GM04504 (cell line): ENCODE measurements around the gene BIK.
"Not testable (repeated sequence)": the region's sequence is repeated elsewhere in the genome, so short reads cannot be mapped to it uniquely, and the experiment has no call there.

Experiments used
- DNase-seq: peaks from one replicate; pipeline ENCODE4 v3.0.0-alpha.2; 2012; ENCODE audit warnings: low read depth

The BIK gene, protein sequence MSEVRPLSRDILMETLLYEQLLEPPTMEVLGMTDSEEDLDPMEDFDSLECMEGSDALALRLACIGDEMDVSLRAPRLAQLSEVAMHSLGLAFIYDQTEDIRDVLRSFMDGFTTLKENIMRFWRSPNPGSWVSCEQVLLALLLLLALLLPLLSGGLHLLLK

DNA sequence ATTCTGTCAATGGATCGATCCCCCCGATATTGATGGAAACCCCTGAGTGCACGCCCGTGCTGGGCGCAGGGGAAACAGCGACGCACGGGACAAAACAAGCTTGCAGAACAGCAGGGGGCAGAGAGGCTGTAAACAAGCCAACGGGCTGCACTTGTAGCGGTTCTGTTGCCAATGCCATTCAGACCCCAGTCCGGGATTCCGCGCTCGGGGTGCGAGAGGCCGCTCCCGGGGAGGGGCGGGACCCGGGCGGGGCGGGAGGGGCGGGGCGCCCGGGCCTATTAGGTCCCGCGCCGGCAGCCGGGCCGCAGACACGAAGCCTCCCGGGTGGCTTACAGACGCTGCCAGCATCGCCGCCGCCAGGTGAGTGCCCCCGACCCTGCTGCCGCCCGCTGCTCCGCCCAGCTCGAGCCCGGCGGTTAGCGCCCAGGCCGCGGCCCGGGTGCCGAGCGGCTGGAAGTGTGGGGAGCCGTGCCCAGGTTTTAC lies at the start of gene BIK:
TSS of gene BIK (plus strand) at position 307 of the 483 bp plus-strand sequence. CDS start 13,273 bp downstream, outside the sequence.
- no peak for DNase-seq

DNA sequence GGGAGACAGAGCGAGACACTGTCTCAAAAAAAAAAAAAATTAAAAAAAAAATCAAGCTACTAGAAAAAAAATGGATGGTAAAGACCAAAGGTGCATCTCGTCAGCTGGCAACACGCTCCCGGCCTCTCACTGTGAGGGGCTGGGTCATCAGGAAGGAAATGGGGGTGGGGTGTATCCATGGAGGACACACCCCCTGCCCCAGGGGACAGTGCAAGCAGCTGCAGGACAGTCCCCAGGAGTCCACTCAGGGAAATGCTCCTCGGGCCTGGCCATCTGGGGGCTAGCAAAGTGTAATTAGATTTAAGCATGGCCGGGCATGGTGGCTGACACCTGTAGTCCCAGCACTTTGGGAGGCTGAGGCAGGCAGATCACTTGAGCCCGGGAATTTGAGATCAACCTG lies 44.4 kb upstream of the BIK start:
- DNase-seq: no peak

DNA sequence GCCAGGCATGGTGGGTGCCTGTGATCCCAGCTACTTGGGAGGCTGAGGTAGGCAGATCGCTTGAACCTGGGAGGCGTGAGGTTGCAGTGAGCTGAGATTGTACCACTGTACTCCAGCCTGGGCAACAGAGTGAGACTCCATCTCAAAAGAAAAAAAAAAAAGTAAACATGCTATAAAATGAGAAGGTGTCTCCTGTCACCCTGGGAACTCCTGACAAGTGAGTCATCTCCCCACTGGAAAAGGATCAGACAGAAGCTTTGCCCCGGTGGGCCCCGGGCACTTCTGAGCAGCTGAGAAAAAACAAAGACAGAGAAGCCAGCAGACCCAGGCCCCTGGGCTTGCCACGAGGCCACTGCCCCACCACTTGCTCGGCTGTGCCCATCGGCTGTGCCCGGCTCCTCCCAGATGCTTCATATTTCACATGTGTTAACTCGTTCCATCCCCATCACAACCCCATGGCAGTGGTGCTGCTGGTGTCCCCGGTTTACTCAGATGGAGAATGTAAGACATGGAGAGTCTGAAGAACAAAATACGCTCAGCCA lies 43.6 kb upstream of the BIK start:
- peak; percentile 61 for DNase-seq

DNA sequence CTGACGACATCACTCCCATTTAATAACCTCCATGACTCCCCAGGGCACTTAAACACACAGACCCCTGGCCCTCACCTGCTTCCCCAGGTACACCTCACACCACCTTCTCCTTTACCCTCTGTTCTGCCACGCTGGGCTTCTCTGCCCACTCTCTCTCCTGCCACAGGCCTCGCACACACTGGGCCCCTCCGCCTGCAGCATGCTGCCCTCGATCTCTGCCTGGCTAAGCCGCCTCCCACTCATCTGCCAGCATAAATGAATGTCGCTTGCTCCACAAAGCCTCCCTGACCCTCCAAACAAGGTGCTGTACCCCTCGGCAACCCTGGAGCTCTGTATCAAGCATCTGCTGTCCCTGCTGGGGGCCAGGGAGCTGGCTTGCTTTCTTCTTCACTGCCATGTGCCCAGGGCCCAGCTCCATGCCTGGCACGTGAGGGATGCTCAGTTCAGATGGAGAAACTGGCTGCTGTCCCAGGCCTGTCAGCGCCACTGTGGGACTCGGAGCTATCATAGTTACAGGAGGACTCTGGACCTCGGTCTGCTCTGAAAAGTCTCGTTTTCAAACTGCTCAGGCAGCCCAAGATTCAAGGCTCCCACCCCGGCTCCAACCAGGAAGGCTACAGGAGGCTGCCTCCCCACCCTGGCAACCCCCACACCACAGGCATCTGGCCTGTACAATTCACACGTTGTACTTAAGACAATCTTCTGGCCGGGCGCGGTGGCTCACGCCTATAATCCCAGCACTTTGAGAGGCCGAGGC lies 33.3 kb upstream of the BIK start:
- DNase-seq: no peak

DNA sequence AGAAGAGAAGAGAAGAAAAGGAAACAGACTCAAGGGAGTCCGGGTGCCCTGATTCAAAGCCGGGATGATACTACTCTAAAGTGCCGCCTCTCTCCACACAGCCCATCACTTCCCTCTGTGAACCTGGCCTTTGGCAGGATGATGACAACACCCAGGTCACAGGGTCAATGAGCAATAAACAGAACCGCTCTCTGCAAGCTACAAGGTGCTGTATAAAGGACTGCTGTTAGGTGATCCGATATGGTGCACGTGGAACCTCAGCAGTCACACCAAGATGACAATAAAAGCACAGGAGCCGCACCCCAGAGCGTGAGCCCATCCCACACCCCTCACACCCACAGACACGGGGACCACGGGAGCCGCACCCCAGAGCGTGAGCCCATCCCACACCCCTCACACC lies 32.0 kb upstream of the BIK start:
- no peak for DNase-seq

DNA sequence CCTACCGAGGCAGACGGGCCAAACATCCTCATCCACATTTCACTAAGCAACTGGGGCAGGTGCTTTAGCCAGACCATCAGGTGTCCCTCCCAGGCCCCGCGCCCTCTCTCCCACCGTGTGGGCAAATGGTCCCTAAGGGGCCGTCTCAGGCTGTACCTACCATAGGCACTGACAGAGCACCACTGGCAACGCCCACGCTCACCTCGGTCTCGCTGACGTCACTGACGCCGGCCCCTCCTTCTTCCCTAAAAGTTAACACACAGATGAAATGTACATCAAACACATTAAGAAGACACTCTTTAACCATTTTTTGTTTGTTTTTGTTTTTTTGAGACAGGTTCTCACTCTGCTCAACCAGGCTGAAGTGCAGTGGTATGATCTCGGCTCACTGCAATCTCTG lies 30.8 kb upstream of the BIK start:
- DNase-seq: no peak

DNA sequence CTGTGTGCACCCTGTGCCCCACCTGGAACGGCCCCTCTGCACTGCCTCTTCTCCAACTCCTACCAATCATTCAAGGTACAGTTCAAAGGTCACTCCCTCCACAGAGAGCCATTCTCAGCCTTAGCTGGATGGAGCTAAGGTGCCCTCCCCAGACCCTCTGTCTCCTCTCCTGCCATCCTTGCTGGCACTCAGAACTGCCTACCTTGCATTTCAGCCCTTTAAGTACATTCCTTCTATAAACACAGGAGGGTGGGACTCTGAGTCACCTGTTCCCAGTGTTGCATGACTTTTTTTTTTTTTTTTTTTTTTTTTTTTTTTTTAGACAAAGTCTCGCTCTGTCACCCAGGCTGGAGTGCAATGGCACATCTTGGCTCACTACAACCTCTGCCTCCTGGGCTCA lies 29.9 kb upstream of the BIK start:
- DNase-seq: no peak

DNA sequence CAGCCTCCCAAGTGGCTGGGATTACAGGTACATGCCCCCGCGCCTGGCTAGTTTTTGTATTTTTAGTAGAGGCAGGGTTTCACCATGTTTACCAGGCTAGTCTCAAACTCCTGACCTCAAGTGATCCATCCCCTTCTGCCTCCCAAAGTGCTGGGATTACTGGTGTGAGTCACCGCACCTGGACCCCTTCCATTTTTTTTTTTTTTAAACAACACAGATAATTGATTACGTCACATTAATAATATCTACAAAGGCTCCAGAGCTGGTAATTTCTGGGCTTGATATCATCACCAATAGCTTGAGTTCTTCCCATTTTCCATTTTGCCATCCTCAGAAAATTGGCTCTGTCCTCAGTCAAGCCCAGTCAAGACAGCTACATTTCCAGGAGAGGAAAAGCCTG lies 28.6 kb upstream of the BIK start:
- DNase-seq: no peak

DNA sequence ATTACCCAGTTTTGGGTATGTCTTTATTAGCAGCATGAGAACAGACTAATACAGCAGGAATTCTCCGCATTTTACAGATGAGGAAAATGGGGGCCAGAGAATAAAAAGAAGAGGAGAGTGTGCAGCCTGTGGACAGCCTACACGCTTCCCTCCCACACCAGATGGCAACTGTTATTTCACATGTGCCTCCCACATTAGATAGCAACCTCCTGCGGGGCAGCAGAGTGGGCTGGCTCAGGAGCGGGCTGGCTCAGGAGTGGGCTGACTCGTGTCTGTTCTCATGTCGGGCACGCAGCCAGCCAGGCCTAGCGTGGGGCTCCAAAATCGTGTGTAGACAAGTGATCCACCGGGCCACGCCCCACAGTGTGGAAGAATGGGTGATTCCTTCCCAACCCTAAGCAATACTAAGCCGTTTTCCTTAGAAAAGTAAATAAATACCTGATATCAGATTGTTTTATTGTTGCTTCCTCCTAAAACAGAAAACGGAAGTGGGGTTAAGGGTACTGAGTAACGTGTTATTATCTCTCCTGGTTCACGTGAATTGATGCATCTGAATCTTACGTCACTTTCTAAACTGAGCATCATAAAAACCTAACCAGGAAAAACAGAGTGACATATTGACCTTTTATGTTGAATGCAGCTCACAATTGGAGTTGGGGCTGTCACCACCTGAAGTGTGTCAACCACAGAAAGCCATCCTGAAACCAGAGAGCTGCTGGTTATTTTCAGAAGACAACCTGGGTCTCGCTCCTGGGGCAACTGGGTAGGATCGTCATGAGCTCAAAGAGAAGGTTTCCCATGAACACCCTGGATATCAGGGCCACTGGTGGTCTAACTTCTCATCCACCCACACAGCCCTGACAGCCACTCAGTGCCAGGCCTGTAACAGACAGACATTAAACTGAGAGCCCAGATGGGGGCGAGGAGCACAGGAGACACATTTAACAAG lies 24.6 kb upstream of the BIK start:
- no peak for DNase-seq

DNA sequence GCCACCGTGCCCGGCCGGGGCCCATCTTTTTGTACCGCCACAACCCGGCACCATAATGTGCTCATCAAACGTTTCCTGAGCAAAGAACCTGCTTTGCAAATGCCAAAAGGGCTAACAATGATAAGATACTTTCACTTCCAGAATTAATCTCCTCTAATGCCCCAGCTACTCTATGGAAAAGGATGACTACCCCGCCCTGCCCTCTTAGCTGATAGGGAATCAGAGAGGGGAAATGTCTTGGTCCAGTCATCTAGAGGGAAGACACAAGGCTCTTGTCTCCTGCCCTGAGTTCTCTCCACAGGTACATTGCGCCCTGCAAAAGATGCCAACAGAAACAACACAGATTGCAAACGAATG lies 21.9 kb upstream of the BIK start:
- DNase-seq: no peak

DNA sequence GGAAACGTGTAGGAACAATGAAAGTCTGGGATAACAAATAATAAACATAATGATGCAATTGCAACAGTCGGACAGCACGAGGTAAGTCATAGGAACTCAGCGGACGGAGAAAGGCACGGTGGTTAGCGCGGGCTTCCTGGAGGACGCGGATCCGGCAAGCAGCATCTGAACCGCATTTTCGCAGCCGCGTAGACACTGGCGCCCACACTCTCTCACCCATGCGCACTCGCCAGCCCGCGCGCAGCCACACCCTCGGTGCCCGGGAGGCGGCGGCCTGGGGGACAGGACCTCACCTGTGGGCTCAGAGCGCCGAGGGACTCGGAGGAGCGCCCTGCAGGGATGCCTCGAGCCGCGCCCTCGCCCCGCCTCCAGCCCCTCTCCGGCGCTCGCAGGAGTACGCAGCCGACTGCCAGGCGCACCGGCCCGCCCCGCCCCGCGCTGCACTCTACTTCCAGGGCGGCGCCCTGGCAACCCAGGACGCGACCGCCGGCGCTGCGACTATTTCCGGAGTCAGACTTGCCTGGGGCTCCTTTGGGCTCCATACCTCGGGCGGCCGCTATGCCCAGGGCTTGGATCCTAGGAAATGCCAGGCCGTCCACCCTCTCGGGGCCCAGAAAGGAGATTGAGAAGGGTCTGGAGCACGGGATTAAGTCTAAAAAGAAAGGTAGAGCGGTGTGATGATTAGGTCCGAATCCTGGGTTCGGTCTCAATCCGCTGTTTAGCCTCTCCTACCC lies 21.4 kb upstream of the BIK start, which contains the start of gene TTLL1:
TSS of gene TTLL1 (minus strand) at position 408 of the 734 bp plus-strand sequence. CDS start 13,805 bp downstream, outside the sequence.
- DNase-seq: peak; percentile 63

DNA sequence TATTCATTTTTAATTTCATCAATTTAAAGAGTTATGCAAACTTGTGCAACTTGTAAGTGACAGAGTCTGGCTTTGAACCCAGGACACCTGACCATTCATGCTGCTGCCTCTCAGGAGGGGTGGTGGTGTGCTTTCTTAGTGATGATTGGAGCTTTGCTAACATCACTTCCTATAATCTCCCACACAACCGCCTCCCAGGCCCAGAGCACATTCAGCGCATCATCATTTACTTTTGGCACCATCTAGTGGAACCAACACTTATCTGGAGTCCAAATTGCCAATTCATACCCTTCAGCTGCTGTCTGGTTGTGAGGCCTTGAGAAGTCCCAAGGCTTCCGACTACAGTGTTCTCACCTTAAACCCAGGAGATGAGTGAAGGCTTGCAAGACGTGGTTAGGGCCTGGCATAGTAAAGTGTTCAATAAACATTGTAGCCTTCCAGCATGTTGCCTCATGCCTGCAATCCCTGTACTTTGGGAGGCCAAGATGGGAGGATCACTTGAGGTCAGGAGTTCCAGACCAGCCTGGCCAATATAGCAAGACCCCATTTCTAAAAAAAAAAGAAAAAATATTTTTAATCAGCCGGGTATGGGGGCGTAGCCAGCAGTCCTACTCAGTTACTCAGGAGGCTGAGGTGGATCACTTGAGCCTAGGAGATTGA lies 20.3 kb upstream of the BIK start:
- peak; percentile 80 for DNase-seq

DNA sequence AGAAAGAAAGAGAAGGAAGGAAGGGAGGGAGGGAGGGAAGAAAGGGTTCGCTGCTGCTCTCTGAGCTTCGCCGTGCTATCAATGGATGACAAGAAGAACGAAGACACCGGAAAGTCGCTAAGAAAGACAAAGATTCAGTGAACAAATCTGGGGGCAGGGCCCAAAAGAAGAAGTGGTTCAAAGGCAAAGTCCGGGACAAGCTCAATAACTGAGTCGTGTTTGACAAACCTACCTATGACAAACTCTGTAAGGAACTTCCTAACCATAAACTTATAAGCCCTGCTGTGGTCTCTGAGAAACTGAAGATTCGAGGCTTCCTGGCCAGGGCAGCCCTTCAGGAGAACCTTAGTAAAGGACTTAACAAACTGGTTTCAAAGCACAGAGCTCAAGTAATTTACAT lies 18.5 kb upstream of the BIK start:
- DNase-seq: no peak

DNA sequence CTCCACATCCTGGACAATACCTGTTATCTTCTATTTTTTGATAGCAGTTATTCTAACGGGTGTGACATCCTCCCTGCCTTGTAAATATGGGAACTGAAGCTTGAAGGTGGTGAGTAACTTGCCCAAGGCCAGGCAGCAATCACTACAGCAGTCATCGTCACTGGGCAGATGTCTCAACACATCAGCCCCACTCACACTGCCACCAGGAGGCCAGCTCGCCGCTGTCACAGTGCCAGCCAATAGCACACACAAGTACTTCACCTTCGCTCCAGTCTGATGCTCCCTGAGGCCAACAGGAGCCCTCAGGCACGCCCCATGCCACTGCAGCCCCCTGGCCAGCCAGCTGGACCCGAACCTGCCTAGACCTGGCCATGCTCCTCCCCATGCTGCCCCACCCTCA lies 16.5 kb upstream of the BIK start:
- no peak for DNase-seq

DNA sequence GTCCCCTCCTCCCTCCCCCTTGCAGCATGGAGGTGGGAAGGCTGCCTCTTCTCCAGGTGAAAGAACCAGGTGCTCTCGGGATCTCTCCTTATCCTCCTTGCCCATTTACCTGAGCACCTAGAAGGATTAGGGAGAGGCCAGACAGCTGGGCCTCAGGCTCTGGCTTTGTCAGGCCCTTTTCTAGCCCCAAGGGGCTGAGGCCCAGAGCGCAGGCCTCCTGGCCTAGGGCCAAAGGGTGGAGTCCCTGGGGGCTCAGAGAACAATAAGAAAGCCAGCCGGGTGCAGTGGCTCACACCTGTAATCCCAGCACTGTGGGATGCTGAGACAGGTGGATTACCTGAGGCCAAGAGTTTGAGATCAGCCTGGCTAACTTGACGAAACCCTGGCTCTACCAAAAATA lies 16.0 kb upstream of the BIK start:
- DNase-seq: no peak

DNA sequence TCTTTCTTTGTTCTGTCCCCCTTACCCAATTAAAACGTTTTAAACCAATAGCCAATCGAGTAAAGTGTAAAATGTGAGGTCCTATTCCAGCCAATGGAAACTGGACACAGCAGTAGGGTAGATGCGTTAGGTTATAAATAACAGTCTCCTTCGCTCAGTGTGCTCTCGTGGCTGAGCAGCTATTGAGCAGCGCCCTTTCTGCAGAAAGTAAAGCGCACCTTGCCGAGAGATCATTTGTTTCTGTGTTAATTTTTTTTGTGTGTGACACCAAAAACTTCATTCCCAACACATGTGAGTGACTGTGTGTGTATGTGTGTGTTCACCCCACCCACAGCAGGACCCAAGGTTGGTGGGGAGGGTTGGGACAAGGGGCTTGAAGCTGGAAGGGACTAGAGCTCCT lies 14.1 kb upstream of the BIK start:
- DNase-seq: no peak

DNA sequence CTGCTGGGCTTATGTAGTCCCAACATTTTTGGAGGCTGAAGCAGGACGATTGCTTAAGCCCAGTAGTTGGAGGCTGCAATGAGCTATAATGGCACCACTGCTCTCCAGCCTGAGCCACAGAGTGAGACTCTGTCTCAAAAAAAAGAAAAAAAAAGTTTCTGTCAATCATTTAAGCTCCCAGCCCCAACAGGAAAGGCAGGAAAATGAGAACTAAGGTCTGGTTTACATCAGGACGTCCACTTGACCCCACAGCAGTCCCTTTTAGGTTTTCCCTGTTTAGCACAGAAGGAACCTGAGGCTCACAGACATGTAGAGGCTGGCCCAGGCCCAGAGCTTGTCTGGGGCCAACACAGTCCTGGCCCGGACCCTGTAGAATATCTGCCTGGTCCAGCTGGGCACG lies 12.2 kb upstream of the BIK start:
- no peak for DNase-seq

DNA sequence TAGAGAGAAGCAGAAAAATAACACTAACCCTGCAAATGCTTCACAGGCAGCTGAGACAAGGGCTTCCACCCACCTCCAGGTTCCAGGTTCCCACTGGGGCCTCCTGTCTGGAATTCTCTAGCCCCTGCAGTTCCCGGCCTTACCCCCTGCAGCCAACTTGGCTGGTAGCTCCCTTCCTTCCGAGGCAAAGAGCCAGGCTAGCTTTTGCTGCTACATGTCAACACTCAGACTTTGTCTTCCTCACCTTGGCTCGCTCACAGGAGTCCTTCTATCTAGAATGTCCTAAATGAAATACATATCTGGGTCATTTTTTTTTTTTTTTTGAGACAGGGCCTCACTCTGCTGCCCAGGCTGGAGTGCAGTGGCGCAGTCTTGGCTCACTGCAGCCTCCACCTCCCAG lies 11.5 kb upstream of the BIK start:
- no peak for DNase-seq

DNA sequence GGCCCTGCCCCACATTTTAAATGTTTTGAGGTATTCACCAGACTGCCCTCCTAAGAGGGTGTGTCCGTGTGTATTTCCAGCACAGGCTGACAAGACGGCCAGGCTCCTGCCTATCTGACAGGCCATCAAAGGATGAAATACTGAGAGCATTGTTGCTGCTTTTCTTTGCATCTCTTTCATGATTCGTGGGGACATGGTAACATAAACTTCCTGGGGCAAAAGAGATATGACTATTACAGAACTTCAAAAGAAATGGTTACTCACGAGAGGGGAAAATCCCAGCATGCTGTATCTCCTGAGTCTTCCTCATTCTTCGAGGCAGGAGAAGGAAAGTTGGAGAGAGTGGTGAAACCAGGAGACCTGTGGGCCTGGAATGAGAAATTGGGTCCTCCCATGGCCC lies 10.3 kb upstream of the BIK start:
- DNase-seq: no peak

DNA sequence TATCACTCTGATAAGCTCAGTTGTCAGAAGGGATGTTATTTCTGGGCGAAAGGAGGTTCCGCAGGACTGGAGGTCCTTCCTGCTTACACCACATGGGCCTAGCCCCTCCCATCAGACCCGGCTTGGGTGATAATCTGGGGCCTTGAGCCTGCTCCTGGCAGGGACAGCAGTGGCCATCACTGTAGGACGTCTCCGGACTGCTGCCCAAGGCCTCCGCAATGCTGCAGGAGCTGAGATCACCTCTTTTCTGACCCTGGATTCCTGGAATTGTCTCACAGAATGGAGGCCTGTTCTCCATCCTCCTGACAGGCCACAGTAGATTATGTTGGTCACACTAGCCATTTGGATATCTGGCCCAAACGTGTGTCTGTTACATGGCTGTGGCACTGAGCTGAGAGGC lies 9.2 kb upstream of the BIK start:
- no peak for DNase-seq

DNA sequence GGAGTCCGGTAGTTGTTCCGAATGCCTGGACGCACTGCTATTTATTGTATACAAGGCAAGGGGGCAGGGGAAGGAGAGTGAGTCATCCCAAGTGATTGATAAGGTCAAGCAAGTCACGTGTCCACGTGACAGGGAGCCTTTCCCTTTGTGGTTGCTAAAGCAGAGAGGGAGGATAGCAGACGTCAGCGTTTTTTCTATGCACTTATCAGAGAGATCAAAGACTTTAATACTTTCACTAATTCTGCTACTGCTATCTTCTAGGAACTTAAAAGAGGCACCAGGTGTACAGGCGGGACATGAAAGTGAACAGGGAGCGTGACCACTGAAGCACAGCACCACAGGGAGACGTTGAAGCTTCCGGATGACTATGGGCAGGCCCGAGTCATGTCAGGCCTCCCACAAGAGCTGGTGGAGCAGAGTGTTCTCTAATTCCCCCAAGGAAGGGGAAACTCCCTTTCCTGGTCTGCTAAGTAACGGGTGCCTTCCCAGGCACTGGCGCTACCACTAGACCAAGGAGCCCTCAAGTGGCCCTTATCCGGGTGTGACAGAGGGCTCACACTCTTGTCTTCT lies 6.4 kb upstream of the BIK start:
- DNase-seq: not testable (repeated sequence)
